OCI-LY1 (cell line): ENCODE data around the gene TMEM178B.

Source experiments
- H2AFZ ChIP-seq: fragments of 200-600 bp; sonication (generic), shearing (Covaris generic); 2 replicates; pipeline ENCODE4 v1.6.0; 2014; ENCODE audit warnings: antibody characterized with exemption, mild to moderate bottlenecking, low read length
- H3F3A ChIP-seq: fragments of 200-600 bp; sonication (generic), shearing (Covaris generic); 2 replicates; pipeline ENCODE4 v1.6.0; 2014; ENCODE audit warnings: mild to moderate bottlenecking, antibody characterized with exemption, low read length, moderate library complexity; ENCODE audit not compliant: insufficient read depth
- H3K27ac ChIP-seq: fragments of 200-600 bp; sonication (generic); 2 replicates; pipeline ENCODE4 v1.5.1; 2014; ENCODE audit warnings: low read length, mixed run types, mild to moderate bottlenecking, low read depth; ENCODE audit not compliant: poor library complexity, severe bottlenecking
- H3K27me3 ChIP-seq: fragments of 200-600 bp; sonication (generic); 2 replicates; pipeline ENCODE4 v1.6.0; 2014; ENCODE audit warnings: antibody characterized with exemption, mild to moderate bottlenecking, low read length, moderate library complexity; ENCODE audit not compliant: insufficient read depth
- H3K36me3 ChIP-seq: fragments of 200-600 bp; sonication (generic); 2 replicates; pipeline ENCODE4 v1.6.1; 2014; ENCODE audit warnings: mild to moderate bottlenecking, antibody characterized with exemption, low read length, moderate library complexity, mixed read lengths; ENCODE audit not compliant: insufficient read depth
- H3K4me1 ChIP-seq: fragments of 200-600 bp; sonication (generic); 2 replicates; pipeline ENCODE4 v1.5.1; 2014; ENCODE audit warnings: mild to moderate bottlenecking, low read length, moderate library complexity; ENCODE audit not compliant: insufficient read depth, severe bottlenecking
- H3K4me2 ChIP-seq: fragments of 200-600 bp; sonication (generic), shearing (Covaris generic); 2 replicates; pipeline ENCODE4 v1.6.1; 2014; ENCODE audit warnings: low read length
- H3K4me3 ChIP-seq: fragments of 200-600 bp; sonication (generic); 2 replicates; pipeline ENCODE4 v1.5.1; 2014; ENCODE audit warnings: low read length, low read depth, mild to moderate bottlenecking, mixed read lengths; ENCODE audit not compliant: poor library complexity, severe bottlenecking
- H3K79me2 ChIP-seq: fragments of 200-600 bp; shearing (Covaris generic); 2 replicates; pipeline ENCODE4 v1.6.1; 2016; ENCODE audit warnings: mixed run types, low read length, mixed read lengths; ENCODE audit not compliant: insufficient read depth
- H3K9ac ChIP-seq: fragments of 200-600 bp; sonication (generic), shearing (Covaris generic); 2 replicates; pipeline ENCODE4 v1.6.1; 2014; ENCODE audit warnings: mild to moderate bottlenecking, low read length, mixed read lengths
- H3K9me2 ChIP-seq: fragments of 200-600 bp; sonication (generic), shearing (Covaris generic); 2 replicates; pipeline ENCODE4 v1.6.1; 2014; ENCODE audit warnings: low read depth, mild to moderate bottlenecking, low read length, mixed read lengths
- H3K9me3 ChIP-seq: fragments of 200-600 bp; shearing (Covaris generic); 2 replicates; pipeline ENCODE4 v1.6.1; 2014; ENCODE audit warnings: low read length, mixed read lengths
- H4K20me1 ChIP-seq: fragments of 200-600 bp; sonication (generic), shearing (Covaris generic); 2 replicates; pipeline ENCODE4 v1.6.0; 2016; ENCODE audit warnings: mild to moderate bottlenecking, low read length; ENCODE audit not compliant: insufficient read depth
- CTCF ChIP-seq: fragments of 200-600 bp; sonication (generic), shearing (Covaris generic); IDR thresholded peaks from 2 replicates; pipeline ENCODE4 v1.5.1; 2017; ENCODE audit warnings: mild to moderate bottlenecking, antibody characterized with exemption, low read length, moderate library complexity, mixed read lengths
- EZH2 ChIP-seq: fragments of 200-600 bp; sonication (generic), shearing (Covaris generic); IDR thresholded peaks from 2 replicates; pipeline ENCODE4 v1.8.0; 2017; ENCODE audit warnings: borderline replicate concordance, mixed run types, mild to moderate bottlenecking, antibody characterized with exemption, low read length, moderate library complexity, mixed read lengths

Gene TMEM178B

GRCh38 chr7:141495057-141495456 is 421.2 kb downstream of the TMEM178B start:
- Histone ChIP-seq H3K4me2 (no peak overlapping the region), H2AFZ (no peak overlapping the region), H3K27me3 (no peaks in the 10 kb centered on the region), H3K4me1 (no peaks in the 10 kb centered on the region), H3F3A (no peaks in the 10 kb centered on the region), H3K4me3 (no peak overlapping the region), H3K79me2 (no peaks in the 10 kb centered on the region), H3K9ac (no peak overlapping the region), H3K27ac (no peak overlapping the region), H4K20me1 (no peaks in the 10 kb centered on the region), H3K9me2 (no peaks in the 10 kb centered on the region), H3K36me3 (no peaks in the 10 kb centered on the region), H3K9me3 (no peaks in the 10 kb centered on the region)
- TF ChIP-seq CTCF (no peak), EZH2 (no peak)

- H3K27me3 ChIP-seq, result no peaks in the 10 kb centered on the region; the same call in 1 of the 2 replicates
- H3K79me2 ChIP-seq, result no peaks in the 10 kb centered on the region
- no peak overlapping the region for H2AFZ ChIP-seq
- H3K27ac ChIP-seq, result no peak overlapping the region
- no peaks in the 10 kb centered on the region for H3K4me1 ChIP-seq
- H3K4me3 ChIP-seq, result no peak overlapping the region
- no peak for TF ChIP-seq CTCF
- no peak for TF ChIP-seq EZH2
- no peaks in the 10 kb centered on the region for H3K36me3 ChIP-seq
- no peaks in the 10 kb centered on the region for H3K9me2 ChIP-seq
- H3K9ac ChIP-seq, result no peak overlapping the region
- H4K20me1 ChIP-seq, result no peaks in the 10 kb centered on the region
- no peaks in the 10 kb centered on the region for H3F3A ChIP-seq
- H3K9me3 ChIP-seq, result no peaks in the 10 kb centered on the region
- H3K4me2 ChIP-seq, result no peak overlapping the region
These were observed 423.5 kb downstream of the TMEM178B start for GRCh38 chr7:141497391-141497790.

GRCh38 chr7:141500608-141501007 is 426.7 kb downstream of the TMEM178B start:
- peaks cover 6% of the 10 kb centered on the region; the same call in 1 of the 2 replicates for H3K27me3 ChIP-seq

More at GRCh38 chr7:141500608-141501007, 426.7 kb downstream of the TMEM178B start:
- H3K4me3 ChIP-seq, result no peak overlapping the region
- no peaks in the 10 kb centered on the region for H3F3A ChIP-seq
- H4K20me1 ChIP-seq, result no peaks in the 10 kb centered on the region
- no peak overlapping the region for H3K27ac ChIP-seq
- no peaks in the 10 kb centered on the region for H3K79me2 ChIP-seq
- no peak overlapping the region for H3K4me2 ChIP-seq
- H3K9me2 ChIP-seq, result no peaks in the 10 kb centered on the region
- H3K9ac ChIP-seq, result no peak overlapping the region
- no peak overlapping the region for H2AFZ ChIP-seq
- no peaks in the 10 kb centered on the region for H3K9me3 ChIP-seq
- no peak for TF ChIP-seq EZH2
- TF ChIP-seq CTCF, result no peak
- no peaks in the 10 kb centered on the region for H3K4me1 ChIP-seq
- H3K36me3 ChIP-seq, result no peaks in the 10 kb centered on the region
